Measurements from ENCODE around the gene LMNTD1.
"Not testable (repeated sequence)": the region's sequence is repeated elsewhere in the genome, so short reads cannot be mapped to it uniquely, and the experiment has no call there.

LMNTD1 gene

GRCh38 chr12:25553098-25553497, at the start of gene LMNTD1:
Gene LMNTD1, minus strand, starts transcription at chr12:25553283. Its CDS starts 324 bp downstream, at chr12:25552959.
- DNase-seq: no peak

- no peak for DNase-seq
These were observed 45.9 kb upstream of the LMNTD1 start for GRCh38 chr12:25598956-25599355.

GRCh38 chr12:25595496-25595895, 42.4 kb upstream of the LMNTD1 start:
- DNase-seq: not testable (repeated sequence)

GRCh38 chr12:25594376-25594775, 41.3 kb upstream of the LMNTD1 start:
- no peak for DNase-seq

- no peak for DNase-seq
These were observed 39.8 kb upstream of the LMNTD1 start for GRCh38 chr12:25592725-25593495.

- DNase-seq: no peak
These were observed 38.1 kb upstream of the LMNTD1 start for GRCh38 chr12:25591144-25591543.

GRCh38 chr12:25590011-25590721, 37.1 kb upstream of the LMNTD1 start:
- peak; percentile 31 for DNase-seq

- no peak for DNase-seq
These were observed 34.3 kb upstream of the LMNTD1 start for GRCh38 chr12:25587346-25587745.

GRCh38 chr12:25585662-25586061, 32.6 kb upstream of the LMNTD1 start:
- DNase-seq: no peak

GRCh38 chr12:25585021-25585523, 32.0 kb upstream of the LMNTD1 start:
- DNase-seq: no peak

GRCh38 chr12:25584596-25584995, 31.5 kb upstream of the LMNTD1 start:
- DNase-seq: no peak

- no peak for DNase-seq
These were observed 30.5 kb upstream of the LMNTD1 start for GRCh38 chr12:25583545-25583944.

- DNase-seq: no peak
These were observed 28.0 kb upstream of the LMNTD1 start for GRCh38 chr12:25581067-25581466.

GRCh38 chr12:25578411-25579143, 25.5 kb upstream of the LMNTD1 start:
- DNase-seq: no peak

- no peak for DNase-seq
These were observed 21.7 kb upstream of the LMNTD1 start for GRCh38 chr12:25574761-25575160.

- no peak for DNase-seq
These were observed 20.3 kb upstream of the LMNTD1 start for GRCh38 chr12:25573346-25573745.

- no peak for DNase-seq
These were observed 17.3 kb upstream of the LMNTD1 start for GRCh38 chr12:25570418-25570817.

GRCh38 chr12:25566202-25566949, 13.3 kb upstream of the LMNTD1 start:
- DNase-seq: no peak

GRCh38 chr12:25558586-25558985, 5.5 kb upstream of the LMNTD1 start:
- DNase-seq: no peak

GRCh38 chr12:25557830-25558436, 4.8 kb upstream of the LMNTD1 start:
- no peak for DNase-seq

- DNase-seq: no peak
These were observed 3.1 kb upstream of the LMNTD1 start for GRCh38 chr12:25556153-25556552.

- no peak for DNase-seq
These were observed 402 bp downstream of the LMNTD1 start for GRCh38 chr12:25552681-25553080.

Measured in activated CD8-positive, alpha-beta memory T cell treated with anti-CD3 and anti-CD28 coated beads, Interleukin-2, amount 50 U/mL, for 4 hours (primary cell).